ACHN (cell line): Measurements from ENCODE around the gene INPP5A.
A peak's percentile ranks its signal among the peaks of the same experiment; 100 is the strongest.
"Not testable (repeated sequence)": the region's sequence is repeated elsewhere in the genome, so short reads cannot be mapped to it uniquely, and the experiment has no call there.

Experiments
- DNase-seq: peaks from one replicate; pipeline ENCODE4 v3.0.0-alpha.2; 2015
- in situ Hi-C: cut with HindIII; loops from 2 replicates; pipeline ENCODE4 v1.10.0; 2017; ENCODE audit warnings: low sequenced_read_pairs, low pct_ligation_motif_present, low pct_unique_long_range_greater_than_20kb

INPP5A gene

GRCh38 chr10:132667342-132668047 lies 129.9 kb downstream of the INPP5A start:
- in situ Hi-C loops, result no loop called here
- peak; percentile 90 for DNase-seq

DNA sequence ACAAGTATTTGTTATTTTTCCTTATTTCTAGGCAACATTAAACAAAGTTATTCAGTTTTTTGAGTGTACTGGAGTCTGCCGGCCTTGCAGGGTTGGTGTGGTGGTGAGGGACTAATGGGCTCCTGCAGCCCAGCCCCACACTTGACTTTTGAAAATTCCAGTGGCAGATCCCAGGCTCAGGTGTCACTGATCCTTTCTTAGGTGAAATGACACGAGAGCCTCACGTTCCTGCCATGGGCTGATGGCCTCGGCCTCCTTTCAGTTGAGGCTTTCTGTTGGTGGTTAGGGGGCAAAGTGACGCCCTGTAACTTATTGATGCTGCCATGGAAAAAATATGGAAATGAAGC lies 130.4 kb downstream of the INPP5A start:
- no peak for DNase-seq
- in situ Hi-C loops, result no loop called here

GRCh38 chr10:132669208-132669861 lies 131.7 kb downstream of the INPP5A start:
- in situ Hi-C loops, result no loop called here
- no peak for DNase-seq

GRCh38 chr10:132670546-132671227 lies 133.1 kb downstream of the INPP5A start:
- in situ Hi-C loops, result no loop called here
- DNase-seq, result no peak

DNA sequence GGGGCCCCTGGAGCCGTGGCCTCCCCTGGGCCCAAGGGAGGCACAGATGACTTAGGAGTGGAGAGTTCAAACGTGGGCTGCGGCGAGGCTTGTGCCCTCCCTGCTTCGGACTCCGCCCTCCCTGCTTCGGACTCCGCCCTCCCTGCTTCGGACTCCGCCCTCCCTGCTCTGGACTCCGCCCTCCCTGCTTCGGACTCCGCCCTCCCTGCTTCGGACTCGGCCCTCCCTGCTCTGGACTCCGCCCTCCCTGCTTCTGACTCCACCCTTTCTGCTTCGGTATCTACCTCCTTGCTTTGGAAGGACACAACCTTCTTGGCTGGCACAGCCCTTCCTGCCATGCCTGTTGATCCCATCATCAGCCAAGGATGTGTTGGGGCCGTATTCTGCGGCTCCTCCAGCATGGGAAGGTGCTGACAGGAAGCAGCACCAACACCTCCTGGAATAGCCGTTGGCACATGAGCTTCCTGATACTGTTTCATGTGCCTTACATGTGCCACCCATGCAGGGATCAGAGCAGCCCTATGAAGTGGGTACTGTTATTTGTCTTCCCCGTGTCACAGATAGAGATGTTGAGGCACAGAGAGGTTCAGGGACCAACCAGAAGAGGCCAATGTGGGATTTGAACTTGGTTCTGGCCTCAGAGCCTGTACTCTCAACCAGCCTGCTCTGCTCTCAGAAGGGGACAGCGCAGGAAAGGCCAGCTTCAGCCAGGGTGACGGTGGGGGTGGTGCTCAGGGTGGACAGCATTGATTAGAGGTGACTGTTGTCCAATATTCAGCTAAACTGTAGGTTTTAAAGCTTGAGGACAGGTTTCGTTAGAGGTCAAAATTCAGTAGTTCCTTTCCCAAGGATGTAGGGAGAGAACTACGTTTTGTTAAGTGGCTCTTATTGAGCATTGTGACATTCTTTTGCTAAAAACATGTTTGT lies 133.9 kb downstream of the INPP5A start:
- in situ Hi-C loops, result no loop called here
- no peak for DNase-seq

DNA sequence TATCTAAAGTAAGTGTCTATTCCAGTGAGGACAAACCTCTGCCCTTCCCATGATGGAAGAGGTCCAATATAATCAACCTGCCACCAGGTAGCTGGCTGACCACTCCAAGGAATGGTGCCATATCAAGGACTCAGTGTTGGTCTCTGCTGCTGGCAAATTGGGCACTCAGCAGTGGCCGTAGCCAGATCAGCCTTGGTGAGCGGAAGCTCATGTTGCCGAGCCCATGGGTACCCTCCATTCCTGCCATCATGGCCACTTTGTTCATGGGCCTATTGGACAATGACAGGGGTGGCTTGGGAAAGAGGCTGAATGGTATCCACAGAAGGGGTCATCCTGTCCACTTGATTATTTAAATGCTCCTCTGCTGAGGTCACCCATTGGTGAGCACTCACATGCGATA lies 136.2 kb downstream of the INPP5A start:
- in situ Hi-C loops, DNase-seq: not testable (repeated sequence)

DNA sequence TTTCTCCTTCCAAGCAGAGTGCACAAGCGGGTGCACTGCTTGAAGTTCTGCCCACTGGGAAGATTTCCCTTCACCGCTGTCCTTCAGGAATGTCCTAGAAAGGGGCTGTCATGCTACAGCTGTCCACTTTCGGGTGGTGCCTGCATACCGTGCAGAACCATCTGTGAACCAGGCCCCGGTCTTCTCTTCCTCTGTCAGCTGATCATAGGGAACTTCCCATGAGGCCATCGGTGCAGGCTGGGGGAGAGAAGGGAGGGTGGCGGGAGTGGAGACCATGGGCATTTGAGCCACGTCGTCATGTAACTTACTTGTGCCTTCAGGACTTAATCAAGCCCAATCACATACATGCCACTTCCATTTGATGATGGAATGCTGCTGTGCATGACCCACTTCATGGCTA lies 136.7 kb downstream of the INPP5A start:
- in situ Hi-C loops, result no loop called here
- DNase-seq, result no peak

DNA sequence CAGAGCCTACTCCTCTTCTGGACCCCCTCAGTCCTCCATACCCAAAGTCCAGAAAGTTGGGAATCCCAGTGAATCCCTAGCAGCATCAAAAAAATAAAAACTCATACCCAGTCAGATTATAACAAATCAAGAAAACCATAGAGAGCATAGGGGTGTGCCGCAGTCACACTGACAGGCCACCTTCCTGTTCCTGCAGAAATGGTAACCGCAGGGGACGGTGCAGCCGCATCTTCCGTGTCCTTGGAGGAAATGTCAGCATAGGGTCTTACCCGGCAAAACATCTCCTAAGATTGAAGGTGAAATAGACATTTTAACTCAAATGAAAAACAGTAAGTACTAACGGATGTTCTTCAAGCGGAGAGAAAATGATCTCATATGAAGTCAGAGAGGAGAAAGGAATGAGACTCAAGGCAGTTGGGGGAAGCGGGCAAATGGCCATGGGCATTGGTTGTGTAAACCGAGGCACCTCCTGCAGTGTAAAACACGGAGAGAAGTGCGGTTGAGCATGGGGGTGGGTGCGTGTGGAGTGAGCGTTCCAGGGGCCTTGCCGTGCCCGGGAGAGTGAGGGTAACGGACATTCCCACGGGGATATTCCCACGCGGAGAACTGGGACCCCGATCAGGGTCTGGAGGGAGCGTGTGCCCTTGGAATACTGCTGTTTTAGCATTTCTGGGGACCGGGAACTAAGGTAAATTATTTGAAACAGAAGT lies 137.6 kb downstream of the INPP5A start:
- no peak for DNase-seq
- in situ Hi-C loops, result no loop called here

DNA sequence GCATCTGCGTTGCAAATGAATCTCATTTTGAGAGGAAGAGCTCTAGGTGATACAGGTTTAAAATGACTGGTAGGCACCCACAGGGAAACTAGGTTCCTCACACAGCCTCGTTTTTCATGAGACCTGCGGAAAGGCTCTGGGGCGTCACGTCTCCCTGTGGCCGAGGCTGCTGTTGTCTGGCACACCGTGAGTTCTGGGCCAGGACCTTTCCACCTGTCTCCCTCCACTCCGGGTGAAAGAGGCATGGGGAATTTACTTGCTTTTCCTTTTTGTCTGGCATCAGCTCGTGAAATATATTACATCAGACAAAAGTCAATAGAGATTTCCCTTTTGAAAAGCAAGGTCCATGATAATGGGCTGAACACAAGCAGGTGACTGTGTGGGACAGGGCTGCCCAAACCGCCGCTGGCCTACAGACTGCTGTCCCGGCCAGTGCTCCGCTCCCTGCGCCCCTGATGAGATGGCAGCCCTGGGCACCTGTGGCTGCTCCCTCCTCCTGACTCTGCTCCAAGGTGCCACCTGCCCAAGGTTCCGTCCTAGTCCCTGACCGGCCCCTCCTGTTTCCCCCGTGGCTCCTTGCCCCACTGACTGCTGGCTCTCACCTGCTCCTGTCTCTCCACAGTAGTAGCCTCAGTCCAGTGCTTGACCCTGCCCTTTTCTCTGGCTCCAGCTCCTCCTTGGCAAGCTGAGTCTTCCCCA lies 138.8 kb downstream of the INPP5A start:
- in situ Hi-C loops, result no loop called here
- DNase-seq, result no peak

DNA sequence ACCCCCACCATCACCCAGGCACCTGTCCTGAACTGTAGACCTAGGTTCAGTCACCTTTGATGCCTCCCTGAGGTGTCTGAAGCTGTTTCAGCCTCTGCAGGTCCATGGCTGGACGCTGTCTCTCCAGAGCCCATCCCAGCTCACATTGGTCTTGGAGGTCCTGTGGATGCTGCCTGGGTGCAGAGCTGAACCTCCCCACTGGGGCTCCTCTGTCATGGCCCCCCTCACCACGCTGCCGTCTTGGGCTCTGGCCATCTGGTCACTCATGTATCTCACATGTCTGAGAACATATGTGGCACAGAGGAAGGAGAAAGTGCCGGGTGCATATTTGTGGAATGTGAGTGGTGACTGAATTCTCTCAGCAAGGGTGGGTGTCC lies 139.5 kb downstream of the INPP5A start:
- in situ Hi-C loops, result no loop called here
- DNase-seq, result no peak

GRCh38 chr10:132677473-132678227 lies 140.1 kb downstream of the INPP5A start:
- DNase-seq, result no peak
- in situ Hi-C loops, result no loop called here

DNA sequence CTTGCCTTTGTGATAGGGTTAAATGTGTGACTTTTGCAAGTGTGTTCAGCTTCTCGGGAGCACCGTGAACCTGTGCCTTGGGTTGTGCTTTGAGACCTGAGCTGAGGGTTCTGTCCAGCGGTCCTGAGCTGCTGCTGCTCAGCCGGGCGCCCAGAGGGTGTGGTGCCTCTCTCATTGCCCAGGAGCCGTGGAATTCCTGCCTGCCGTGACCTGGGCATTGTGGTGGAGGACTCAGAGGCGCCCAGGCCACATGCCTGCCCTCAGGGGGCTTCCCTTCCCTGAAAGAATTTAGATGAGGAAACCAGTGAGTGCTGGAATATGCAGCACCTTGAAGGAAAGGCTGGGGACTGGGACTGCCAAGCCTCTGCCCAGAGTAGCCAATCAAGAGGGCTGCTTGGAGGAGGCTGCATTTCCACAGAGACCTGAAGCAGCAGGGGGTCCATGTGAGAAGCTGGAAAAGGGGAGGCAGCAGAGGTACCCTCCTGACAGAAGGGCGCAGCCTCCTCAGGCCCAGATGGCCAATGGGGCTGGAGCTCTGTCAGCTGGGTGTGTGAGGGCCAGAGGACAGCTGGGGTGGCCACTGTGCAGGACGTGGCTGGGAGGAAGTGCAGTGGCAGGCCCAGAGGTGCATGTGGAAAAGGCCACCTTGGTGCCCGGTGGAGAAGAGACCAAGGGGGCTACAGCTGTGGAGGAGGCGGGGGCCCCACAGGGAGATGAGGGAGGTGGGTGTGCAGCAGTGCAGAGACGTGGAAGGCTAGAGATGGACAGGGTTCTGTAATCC lies 141.0 kb downstream of the INPP5A start:
- in situ Hi-C loops, result no loop called here
- DNase-seq, result no peak

GRCh38 chr10:132679217-132679595 lies 141.6 kb downstream of the INPP5A start:
- in situ Hi-C loops, result no loop called here
- no peak for DNase-seq

GRCh38 chr10:132679640-132680039 lies 142.1 kb downstream of the INPP5A start:
- in situ Hi-C loops, result no loop called here
- no peak for DNase-seq

DNA sequence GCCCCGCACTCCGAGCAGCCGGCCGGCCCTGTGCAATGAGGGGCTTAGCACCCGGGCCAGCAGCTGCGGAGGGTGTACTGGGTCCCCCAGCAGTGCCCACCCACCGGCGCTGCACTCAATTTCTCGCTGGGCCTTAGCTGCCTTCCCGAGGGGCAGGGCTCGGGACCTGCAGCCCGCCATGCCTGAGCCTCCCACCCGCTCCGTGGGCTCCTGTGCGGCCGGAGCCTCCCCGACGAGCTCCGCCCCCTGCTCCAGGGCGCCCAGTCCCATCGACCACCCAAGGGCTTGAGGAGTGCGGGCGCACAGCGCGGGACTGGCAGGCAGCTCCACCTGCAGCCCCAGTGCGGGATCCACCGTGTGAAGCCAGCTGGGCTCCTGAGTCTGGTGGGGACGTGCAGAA lies 143.2 kb downstream of the INPP5A start:
- in situ Hi-C loops, DNase-seq: not testable (repeated sequence)

DNA sequence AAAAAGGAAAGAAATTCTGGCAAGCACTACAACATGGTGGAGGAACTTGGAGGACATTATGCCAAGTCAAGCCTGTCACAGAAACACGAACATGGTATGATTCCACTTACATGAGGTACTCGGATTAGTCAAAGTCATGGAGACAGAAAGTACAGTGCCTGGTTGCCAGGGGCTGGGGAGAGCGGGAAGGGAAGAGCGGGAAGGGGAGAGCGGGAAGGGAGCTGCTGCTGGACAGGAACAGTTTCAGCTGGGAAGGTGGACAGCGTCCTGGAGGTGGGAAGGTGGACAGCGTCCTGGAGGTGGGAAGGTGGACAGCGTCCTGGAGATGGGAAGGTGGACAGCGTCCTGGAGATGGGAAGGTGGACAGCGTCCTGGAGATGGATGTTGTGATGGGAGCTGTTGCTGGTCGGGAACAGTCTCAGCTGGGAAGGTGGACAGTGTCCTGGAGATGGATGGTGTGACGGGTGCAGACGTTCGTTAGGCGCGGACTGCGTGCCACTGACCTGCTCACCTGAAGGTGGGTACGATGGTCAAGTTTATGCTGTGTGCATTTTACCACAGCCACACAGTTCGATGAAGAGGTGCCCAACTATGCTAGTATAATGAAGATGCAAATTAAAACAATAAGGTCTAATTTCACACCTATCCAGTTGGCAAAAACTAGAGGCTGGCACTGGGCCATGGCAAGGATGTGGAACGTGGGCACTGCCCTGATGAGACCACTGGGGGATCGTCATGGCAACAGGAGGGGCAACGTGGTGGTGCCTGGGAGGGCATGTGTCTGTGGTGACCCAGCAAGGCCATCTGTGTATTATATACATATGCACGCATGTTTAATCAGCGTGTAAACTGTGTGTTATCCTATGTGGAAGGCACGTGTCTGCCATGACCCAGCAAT lies 144.5 kb downstream of the INPP5A start:
- no peak for DNase-seq
- in situ Hi-C loops, result no loop called here
